Stimulated activated naive CD8-positive, alpha-beta T cell treated with anti-CD3 and anti-CD28 coated beads, Interleukin-15, amount 100 ng/mL, for 72 hours (primary cell): ENCODE results near the gene FAT3.

ENCODE experiments used
- ATAC-seq: fragments of 150-1000 bp; cut with Tn5 transposase; 2 replicates; pipeline ENCODE4 v1.10.0; 2021; ENCODE audit warnings: mild to moderate bottlenecking, moderate library complexity
- DNase-seq, 2 donors: peaks; one replicate each; pipeline ENCODE4 v3.0.0; 2021 to 2022
- H3K27ac Mint-ChIP-seq, 2 donors: one replicate each; pipeline ENCODE4 v1.8.0; 2022; ENCODE audit warnings: mild to moderate bottlenecking in 2 of 2, mixed read lengths in 2 of 2, moderate library complexity in 2 of 2
- H3K27me3 Mint-ChIP-seq: one replicate; pipeline ENCODE4 v1.8.0; 2022; ENCODE audit warnings: mixed read lengths
- H3K4me1 Mint-ChIP-seq: one replicate; pipeline ENCODE4 v1.8.0; 2022; ENCODE audit warnings: mild to moderate bottlenecking, mixed read lengths
- H3K4me3 Mint-ChIP-seq, 2 donors: one replicate each; pipeline ENCODE4 v1.8.0; 2022; ENCODE audit warnings: mild to moderate bottlenecking in 2 of 2, mixed read lengths in 2 of 2, moderate library complexity in 1 of 2
- H3K9me3 Mint-ChIP-seq, 2 donors: one replicate each; pipeline ENCODE4 v1.8.0; 2022; ENCODE audit warnings: mixed read lengths in 2 of 2

Gene FAT3

DNA sequence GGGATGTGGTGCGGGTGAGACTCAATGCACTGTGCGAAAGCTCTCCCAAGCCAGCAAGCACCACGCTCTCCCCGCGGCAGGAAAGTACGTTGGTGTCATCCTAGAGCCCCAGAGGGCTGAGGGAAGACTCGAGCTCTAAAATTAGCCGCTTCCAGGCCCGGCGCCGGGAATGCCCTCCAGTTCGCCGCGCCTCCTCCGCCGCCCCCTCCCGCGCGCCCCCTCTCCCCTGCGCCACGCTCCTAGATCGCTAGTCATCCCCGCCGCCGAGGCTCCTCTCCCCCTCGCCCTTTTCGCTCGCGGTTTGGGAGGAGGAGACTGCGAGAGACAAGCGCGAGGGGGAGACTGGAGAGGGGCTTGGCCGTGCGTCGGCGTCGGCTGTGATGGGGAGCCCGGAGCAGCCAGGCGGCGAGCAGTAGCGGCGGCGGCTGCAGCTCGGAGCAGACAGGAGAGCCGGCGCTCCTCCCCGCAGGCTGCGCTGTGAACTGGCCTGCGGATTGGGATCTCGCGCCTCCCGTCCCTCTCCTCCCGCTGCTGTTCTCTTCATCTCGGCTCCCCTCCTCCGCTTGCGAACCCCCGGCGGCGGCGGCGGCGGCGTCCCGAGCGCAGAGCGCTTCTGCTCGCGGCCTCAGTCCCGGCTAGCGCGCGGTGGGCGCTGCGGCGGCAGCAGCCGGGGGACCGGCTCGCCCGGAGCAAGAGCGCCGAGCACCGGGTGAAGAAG, at the start of gene FAT3:
Gene FAT3, plus strand, starts transcription at position 412 of the 718 bp plus-strand sequence. CDS start 127,295 bp downstream, outside the sequence.
- H3K9me3 Mint-ChIP-seq = peaks cover 0 to 6% of the 10 kb centered on the region in 2 donors
- no peak within 1 kb of the TSS for H3K27ac Mint-ChIP-seq
- H3K4me3 Mint-ChIP-seq = no peak within 1 kb of the TSS
- DNase-seq (no peak), ATAC-seq (no peak)
- H3K27me3 Mint-ChIP-seq = peaks cover 74% of the 10 kb centered on the region
- peaks cover 6% of the 10 kb centered on the region for H3K4me1 Mint-ChIP-seq

DNA sequence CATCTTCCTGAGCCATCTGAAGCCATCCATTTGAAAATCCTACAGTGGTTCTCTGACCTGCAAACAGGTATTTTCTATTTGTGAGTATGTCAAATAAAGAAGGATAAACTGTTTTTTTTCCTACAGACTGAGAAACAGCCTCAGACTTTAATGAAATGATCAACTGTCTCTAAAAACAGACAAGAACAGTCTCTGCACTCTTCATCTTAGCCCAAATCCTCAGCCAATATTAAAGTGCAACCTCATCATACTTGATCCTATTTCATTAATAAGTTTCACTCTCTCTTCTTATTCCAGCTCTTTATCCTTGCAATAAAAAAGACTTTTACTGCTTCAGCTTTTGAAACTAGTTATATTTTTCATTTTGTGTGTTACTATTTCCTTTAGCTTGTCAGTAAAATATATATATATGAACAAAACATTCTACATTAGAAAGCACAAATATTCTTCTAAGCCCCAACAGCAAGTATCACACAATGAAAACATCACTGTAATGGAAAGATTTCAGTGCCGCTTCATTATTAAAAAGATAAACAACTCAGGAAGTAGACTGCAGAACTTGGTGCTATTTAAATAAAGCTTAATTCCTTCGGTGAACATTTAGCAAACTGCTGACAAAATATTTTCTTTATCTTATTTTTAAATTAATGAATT, 45.5 kb upstream of the FAT3 start:
- H3K4me3 Mint-ChIP-seq = no peak overlapping the region
- ATAC-seq = no peak
- no peaks in the 10 kb centered on the region for H3K27me3 Mint-ChIP-seq
- no peak overlapping the region for H3K27ac Mint-ChIP-seq
- peaks cover 0 to 14% of the 10 kb centered on the region in 2 donors for H3K9me3 Mint-ChIP-seq
- no peak for DNase-seq
- no peaks in the 10 kb centered on the region for H3K4me1 Mint-ChIP-seq

DNA sequence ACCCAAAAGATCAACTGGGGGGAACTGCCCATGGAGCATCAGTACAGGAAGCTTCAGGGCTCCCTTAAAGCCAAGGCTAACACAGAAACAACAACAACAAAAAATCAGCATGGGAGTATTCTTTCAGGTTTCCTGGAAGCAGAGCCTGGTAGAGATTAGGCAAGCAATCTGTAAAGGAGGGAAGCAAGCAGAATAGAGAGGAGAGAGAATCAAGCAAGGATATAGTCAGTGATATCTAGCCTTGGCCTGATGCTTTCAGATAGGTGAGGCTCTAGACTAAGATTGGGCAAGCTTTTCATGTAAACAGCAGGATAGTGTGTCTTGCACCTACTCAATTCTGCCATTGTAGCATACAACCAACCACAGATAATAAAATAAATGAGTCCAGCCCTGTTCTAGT, 44.4 kb upstream of the FAT3 start:
- DNase-seq (no peak), ATAC-seq (no peak)
- Mint-ChIP-seq H3K27ac (peak overlapping the region in 1 of 2 donors; percentile 3), H3K27me3 (no peaks in the 10 kb centered on the region), H3K9me3 (peaks cover 0 to 14% of the 10 kb centered on the region in 2 donors), H3K4me1 (no peaks in the 10 kb centered on the region), H3K4me3 (no peak overlapping the region)

DNA sequence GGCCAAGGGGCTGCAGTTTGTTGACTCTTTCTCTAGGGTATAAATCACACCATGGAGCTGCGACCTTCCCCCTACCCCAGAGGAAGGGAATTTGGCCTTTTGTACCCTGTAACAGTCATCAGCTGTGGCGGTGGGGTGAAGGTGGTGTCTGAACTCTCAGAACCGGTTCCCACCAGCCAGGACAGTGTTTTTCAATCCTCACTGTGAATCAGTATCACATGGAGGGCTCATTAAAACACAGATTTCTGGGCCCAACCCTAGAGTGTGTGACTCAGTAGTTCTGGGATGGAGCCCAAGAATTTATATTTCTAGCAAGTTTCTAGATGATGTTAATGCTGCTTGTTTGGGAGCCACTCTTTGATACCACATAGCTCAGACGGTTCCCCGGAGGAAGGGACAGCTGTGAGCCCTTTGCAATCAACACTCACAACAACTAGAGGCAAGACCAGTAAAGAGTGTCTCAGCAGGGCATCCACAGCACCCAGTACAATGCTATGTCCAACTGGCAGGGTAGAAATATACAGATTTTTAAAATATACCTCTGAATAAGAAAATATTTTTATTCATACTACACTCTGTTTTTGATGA, 43.9 kb upstream of the FAT3 start:
- Mint-ChIP-seq H3K9me3 (peaks cover 0 to 14% of the 10 kb centered on the region in 2 donors), H3K27me3 (no peaks in the 10 kb centered on the region), H3K4me3 (no peak overlapping the region), H3K27ac (no peak overlapping the region), H3K4me1 (no peaks in the 10 kb centered on the region)
- ATAC-seq (no peak), DNase-seq (no peak)

DNA sequence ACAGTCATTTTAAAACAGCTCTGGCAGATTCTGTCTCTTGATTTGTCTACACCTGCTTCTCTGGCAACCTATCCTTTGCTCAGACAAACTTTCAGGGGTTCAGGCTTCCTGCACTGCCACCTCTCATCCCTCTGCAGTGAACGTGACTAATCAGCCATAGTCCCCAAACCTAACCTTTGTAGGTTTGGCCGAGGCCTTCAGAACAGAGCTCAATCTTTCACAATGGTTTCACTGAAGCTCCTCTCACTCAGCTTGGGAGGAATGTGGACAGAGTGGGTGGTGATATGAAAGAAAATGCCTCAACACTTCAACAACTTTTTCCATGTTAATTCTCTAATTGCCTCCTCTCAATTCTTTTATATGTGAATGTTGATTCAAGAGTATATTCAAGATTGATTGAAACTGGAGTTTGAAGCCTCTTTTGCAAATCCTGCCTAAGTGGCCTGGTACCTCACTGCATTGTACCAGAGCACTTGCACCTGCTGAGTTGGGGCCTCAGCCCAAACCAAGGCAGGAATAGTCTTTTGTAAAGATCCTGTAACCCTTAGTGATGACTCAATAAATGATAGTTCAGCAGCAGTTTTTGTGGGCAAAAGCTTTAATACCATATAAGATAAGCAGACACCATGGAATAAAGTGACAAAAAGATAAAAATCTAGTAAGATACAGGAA, 33.9 kb upstream of the FAT3 start:
- H3K4me1 Mint-ChIP-seq = no peaks in the 10 kb centered on the region

DNA sequence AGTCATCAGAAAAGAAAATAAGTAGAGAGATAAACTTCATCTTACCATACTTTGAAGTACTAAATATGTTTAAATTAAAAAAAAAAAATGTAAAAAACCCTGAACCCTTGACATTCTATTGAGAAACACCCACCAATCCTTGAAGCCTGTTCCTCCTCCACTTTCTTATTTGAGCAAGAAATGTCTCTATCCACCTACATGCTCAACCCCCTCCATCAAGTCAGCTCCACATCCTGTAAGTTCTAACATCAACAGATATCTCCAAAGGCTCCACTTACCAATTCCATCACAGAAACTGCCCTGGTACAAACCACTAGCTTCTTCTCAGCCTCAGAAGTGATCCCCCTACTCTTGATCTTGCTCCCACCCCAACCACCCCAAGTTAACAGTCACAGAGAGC, 32.5 kb upstream of the FAT3 start:
- Mint-ChIP-seq H3K27me3 (no peaks in the 10 kb centered on the region), H3K9me3 (no peaks in the 10 kb centered on the region)
- ATAC-seq = no peak

More for the DNA sequence above, 33.9 kb upstream of the FAT3 start:
- ATAC-seq = no peak
- Mint-ChIP-seq H3K4me3 (no peak overlapping the region), H3K9me3 (no peaks in the 10 kb centered on the region), H3K27me3 (no peaks in the 10 kb centered on the region), H3K27ac (peak overlapping the region in 1 of 2 donors; percentile 85)
- DNase-seq = no peak

DNA sequence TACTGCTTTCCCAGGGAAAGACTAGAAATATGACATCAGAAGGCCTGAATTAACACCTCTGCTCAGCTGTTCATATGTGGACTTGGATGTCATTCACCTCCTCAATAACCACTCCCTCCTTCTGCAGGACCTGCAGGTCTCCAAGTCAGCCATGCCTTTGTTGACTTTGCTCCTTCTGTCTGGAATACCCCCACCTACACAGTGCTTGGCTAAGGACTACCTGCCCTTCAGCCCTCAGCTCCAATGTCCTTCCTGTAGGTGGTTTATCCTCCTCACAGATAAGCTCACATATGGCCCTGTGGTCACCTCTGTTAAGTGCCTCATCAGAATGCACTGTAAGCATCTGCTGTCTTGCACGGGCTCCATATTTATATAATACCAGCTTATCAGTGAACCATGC, 26.4 kb upstream of the FAT3 start:
- Mint-ChIP-seq H3K27ac (no peak overlapping the region), H3K27me3 (no peaks in the 10 kb centered on the region)

More for the DNA sequence above, 32.5 kb upstream of the FAT3 start:
- Mint-ChIP-seq H3K27ac (no peak overlapping the region), H3K4me1 (no peaks in the 10 kb centered on the region), H3K4me3 (no peak overlapping the region)
- no peak for DNase-seq

DNA sequence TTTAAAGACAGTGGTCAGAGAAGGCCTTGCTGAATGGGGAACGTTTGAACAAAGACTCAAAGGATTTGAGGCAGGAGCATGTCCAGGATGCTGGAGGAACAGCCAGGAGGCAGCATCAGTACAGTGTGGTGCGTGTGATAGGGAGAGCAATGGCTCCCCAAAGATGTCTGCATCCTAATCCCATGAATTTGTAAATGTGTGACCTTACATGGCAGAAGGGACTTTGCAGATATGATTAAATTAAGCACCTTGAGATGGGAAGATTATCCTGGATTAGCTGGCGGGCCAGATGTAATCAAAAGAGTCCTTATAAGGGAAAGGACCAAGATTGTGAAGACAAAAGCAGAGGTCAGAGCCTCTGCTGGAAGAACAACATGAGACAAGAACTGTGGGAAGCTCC, 24.6 kb upstream of the FAT3 start:
- no peak for DNase-seq
- Mint-ChIP-seq H3K27me3 (no peaks in the 10 kb centered on the region), H3K4me3 (no peak overlapping the region), H3K9me3 (peaks cover 7 to 8% of the 10 kb centered on the region in 2 donors), H3K4me1 (no peaks in the 10 kb centered on the region), H3K27ac (no peak overlapping the region)
- ATAC-seq = no peak

More for the DNA sequence above, 26.4 kb upstream of the FAT3 start:
- peaks cover 7 to 8% of the 10 kb centered on the region in 2 donors for H3K9me3 Mint-ChIP-seq
- ATAC-seq (no peak), DNase-seq (no peak)
- H3K4me3 Mint-ChIP-seq = no peak overlapping the region
- no peaks in the 10 kb centered on the region for H3K4me1 Mint-ChIP-seq

DNA sequence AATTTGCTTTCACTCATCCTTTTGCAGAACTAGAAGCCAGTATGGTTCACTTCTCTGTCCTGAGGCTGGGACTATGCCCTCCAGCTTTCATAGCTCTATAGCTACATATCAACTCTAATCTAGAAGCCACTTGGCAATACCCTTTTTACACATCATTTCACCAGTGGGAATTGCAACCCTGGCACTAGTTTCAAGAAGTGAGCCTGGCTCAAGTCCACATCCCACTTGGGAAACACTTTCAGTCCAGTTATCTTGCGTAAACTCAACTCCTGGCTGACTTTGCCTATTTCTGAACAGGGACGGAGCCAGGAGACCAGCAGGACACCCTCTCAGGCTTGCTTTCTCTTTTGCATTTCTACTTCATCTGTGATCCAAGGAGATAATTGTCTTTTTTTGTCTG, 19.9 kb upstream of the FAT3 start:
- Mint-ChIP-seq H3K4me3 (no peak overlapping the region), H3K27ac (no peak overlapping the region), H3K27me3 (no peaks in the 10 kb centered on the region), H3K9me3 (peaks cover 5 to 7% of the 10 kb centered on the region in 2 donors), H3K4me1 (no peaks in the 10 kb centered on the region)
- ATAC-seq (no peak), DNase-seq (no peak)

DNA sequence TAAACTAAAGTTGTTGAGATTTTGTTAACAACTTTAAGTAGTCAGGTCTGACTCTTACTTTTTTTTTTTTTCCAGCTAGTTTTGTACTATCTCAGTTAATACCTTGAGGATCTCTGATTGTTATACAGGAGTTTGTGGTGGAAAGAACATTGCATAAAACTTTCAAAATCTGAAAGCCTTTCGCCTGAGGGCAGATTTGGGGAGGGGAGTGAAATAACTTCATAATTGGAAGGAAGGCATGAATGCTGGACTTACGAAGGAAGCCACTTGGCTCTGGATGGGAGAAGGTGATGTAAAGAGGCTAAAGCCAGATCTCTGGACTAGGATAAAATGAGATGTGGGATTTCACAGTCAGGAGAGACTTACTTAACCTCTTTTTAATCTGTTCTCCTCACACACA, 18.2 kb upstream of the FAT3 start:
- Mint-ChIP-seq H3K27me3 (no peaks in the 10 kb centered on the region), H3K4me1 (no peaks in the 10 kb centered on the region), H3K4me3 (no peak overlapping the region), H3K9me3 (no peaks in the 10 kb centered on the region), H3K27ac (no peak overlapping the region)
- no peak for ATAC-seq
- DNase-seq = no peak

DNA sequence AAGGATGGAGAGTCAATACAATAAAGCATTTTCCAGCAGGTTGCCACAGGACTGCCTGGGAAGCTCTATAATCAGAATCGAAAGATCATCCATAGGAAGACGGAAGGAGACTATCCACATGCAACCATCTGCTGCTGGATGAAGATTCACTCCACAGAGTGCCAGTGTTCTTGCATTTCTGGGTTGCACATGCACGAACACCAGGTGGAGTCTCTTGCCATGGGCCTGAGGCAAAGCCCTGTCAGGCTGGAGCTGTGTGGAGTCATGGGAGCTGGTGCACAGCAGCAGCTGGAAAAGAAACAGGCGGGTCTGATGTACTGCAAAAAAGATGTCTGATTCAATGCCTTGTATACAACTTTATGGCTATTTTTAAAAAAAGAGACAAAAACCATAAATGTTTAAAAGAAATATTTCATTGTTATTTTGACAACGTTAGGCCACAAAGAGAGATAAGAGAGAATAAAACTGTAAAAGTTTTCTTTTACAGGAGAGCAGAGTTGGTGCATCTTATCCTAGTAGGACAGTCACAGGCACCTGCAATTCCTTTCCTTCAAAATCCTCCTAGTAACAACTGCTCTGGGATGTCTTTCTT, 12.9 kb upstream of the FAT3 start:
- DNase-seq = no peak
- ATAC-seq = no peak
- H3K9me3 Mint-ChIP-seq = no peaks in the 10 kb centered on the region
- H3K4me3 Mint-ChIP-seq = no peak overlapping the region
- no peaks in the 10 kb centered on the region for H3K4me1 Mint-ChIP-seq
- no peak overlapping the region for H3K27ac Mint-ChIP-seq
- H3K27me3 Mint-ChIP-seq = no peaks in the 10 kb centered on the region

DNA sequence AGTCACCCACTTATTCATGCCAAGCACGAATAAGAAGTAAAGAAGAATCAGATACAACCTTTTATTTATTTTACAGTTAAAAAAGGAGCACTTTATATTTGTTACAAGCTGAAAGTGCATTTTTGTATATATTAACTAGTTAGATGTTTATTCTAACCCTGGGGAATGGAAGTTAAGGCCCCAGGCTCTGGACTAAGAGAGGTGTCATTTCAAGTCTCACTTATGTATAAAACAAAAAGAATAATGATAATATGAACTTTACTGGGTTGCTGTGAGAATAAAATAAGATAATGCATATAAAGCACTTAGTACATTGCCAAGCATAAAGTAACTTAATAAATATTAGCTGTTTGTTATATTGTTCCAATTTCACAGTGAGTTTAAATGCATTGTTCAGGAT, 12.1 kb upstream of the FAT3 start:
- H3K4me1 Mint-ChIP-seq = no peaks in the 10 kb centered on the region
- peaks cover 0 to 4% of the 10 kb centered on the region in 2 donors for H3K9me3 Mint-ChIP-seq
- H3K27me3 Mint-ChIP-seq = no peaks in the 10 kb centered on the region
- H3K27ac Mint-ChIP-seq = no peak overlapping the region
- ATAC-seq = no peak
- no peak overlapping the region for H3K4me3 Mint-ChIP-seq
- no peak for DNase-seq

DNA sequence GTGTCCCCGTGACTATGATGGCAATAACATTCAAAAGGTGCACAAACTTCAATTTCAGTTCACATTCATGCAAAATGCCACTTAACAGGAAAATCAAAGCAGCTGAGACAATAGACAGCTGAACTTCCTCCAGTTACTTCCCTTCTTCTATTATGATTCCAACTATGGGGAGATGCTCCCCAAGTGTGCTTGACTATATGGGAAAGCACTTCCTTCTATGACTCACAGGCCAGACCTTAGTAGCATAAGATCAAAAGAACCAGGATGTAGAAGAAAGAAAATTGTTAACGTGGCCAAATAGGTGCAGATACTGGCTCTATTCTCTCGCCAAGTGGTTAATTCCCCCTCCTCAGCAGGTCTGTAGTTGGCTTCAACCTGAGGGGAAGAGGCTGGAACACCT, 7.8 kb upstream of the FAT3 start:
- Mint-ChIP-seq H3K4me1 (no peaks in the 10 kb centered on the region), H3K27ac (no peak overlapping the region), H3K4me3 (no peak overlapping the region), H3K9me3 (peaks cover 0 to 4% of the 10 kb centered on the region in 2 donors), H3K27me3 (peaks cover 6% of the 10 kb centered on the region)
- no peak for DNase-seq
- no peak for ATAC-seq

DNA sequence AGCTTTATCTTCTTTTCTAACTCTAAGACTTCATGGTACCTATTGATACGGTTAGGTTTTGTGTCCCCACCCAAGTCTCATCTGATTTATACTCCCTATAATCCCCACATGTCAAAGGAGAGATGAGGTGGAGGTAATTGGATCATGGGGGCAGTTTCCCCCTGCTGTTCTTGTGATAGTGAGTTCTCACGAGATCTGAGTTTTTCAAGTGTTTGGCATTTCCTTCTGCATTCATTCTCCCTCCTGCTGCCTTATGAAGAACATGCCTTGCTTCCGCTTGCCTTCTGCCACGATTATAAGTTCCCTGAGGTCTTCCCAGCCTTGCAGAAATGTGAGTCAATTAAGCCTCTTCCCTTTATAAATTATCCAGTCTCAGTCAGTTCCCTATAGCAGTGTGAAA, 5.1 kb upstream of the FAT3 start:
- Mint-ChIP-seq H3K4me3 (no peak overlapping the region), H3K27me3 (peaks cover 28% of the 10 kb centered on the region)
- DNase-seq = no peak

DNA sequence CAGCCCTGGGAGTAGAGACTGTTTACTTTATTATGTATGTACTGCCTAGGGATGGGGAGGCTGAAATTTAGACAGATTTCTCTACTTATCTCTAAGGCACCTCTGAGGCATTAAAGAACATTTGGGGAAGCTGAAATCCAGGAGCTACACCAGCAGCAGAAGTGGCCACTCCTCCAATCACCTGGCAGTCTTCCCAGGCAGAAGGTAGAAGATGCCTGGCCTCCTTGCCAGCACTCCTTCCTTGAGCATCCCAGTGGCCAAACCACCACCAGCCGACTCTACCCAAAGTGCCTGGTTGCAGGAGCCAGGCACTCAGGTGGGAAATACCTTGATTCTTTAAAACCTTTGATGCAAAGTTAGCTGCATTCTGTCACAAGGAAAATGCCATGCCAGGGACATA, 1.9 kb upstream of the FAT3 start:
- Mint-ChIP-seq H3K4me3 (no peak overlapping the region), H3K4me1 (peaks cover 6% of the 10 kb centered on the region), H3K27me3 (peaks cover 58% of the 10 kb centered on the region), H3K27ac (no peak overlapping the region), H3K9me3 (peaks cover 0 to 6% of the 10 kb centered on the region in 2 donors)
- DNase-seq = no peak
- no peak for ATAC-seq

More for the DNA sequence above, 5.1 kb upstream of the FAT3 start:
- no peak overlapping the region for H3K27ac Mint-ChIP-seq
- no peak for ATAC-seq
- no peaks in the 10 kb centered on the region for H3K4me1 Mint-ChIP-seq
- peaks cover 4 to 6% of the 10 kb centered on the region in 2 donors for H3K9me3 Mint-ChIP-seq
